Testis (tissue), 3 donors: ENCODE results near the gene SLC30A9. TPM values are rescaled to one million over a fixed set of nuclear protein-coding genes. Genes with fewer than 3 reads are reported as not detected.

Experiments used
- DNase-seq: peaks from one replicate; pipeline ENCODE4 v3.0.0-alpha.2; 2019
- H3K27ac ChIP-seq, 2 donors: fragments of 200-600 bp; sonication (generic); one replicate each; pipeline ENCODE4 v1.5.1; 2019
- H3K27me3 ChIP-seq: fragments of 200-600 bp; sonication (generic); one replicate; pipeline ENCODE4 v1.5.1; 2019
- H3K36me3 ChIP-seq: fragments of 200-600 bp; sonication (generic); one replicate; pipeline ENCODE4 v1.5.1; 2017; ENCODE audit warnings: low read depth; ENCODE audit errors: missing control alignments
- H3K4me1 ChIP-seq: fragments of 200-600 bp; sonication (generic); one replicate; pipeline ENCODE4 v1.5.1; 2019
- H3K4me3 ChIP-seq, 2 donors: fragments of 200-600 bp; sonication (generic); one replicate each; pipeline ENCODE4 v1.5.1; 2017 to 2019
- H3K9me3 ChIP-seq: fragments of 200-600 bp; sonication (generic); one replicate; pipeline ENCODE4 v1.5.1; 2017
- CTCF ChIP-seq, 3 experiments: fragments of 450-650 bp in 2 of 3; fragments of 200-600 bp in 1 of 3; sonication (generic) in 1 of 3; IDR thresholded peaks; one replicate each; pipeline ENCODE4 v1.5.1; 2016 to 2019; ENCODE audit warnings: antibody characterized with exemption in 3 of 3, mild to moderate bottlenecking in 2 of 3, moderate library complexity in 1 of 3
- POLR2A ChIP-seq: fragments of 450-650 bp; IDR thresholded peaks from one replicate; pipeline ENCODE4 v1.6.1; 2017; ENCODE audit warnings: antibody characterized with exemption, mild to moderate bottlenecking, moderate library complexity
- WGBS, 2 donors: methylation state at CpG; one replicate each; pipeline ENCODE4 v1.1.5; 2018; 5-methylcytosine and 5-hydroxymethylcytosine counted together
- intact Hi-C: fragments of 100-400 bp; cut with DNase I; formaldehyde crosslinking; loops from one replicate; pipeline ENCODE4 v1.15.1; 2023; ENCODE audit warnings: low total_unique reads
- polyA plus RNA-seq: library from polyadenylated mRNA; stranded (reverse); fragments of 350-450 nt; fragmentation: Illumina TruSeq; extraction: RNeasy Lipid Tissue Mini Kit (QIAGEN cat#74804); gene quantifications from one replicate; pipeline ENCODE4 v1.2.3, GENCODE V29; 2014; ENCODE audit warnings: low read depth, low replicate concordance; ENCODE audit not compliant: insufficient read depth
- total RNA-seq, 2 donors: library from RNA; depleted of rRNA; stranded (reverse); fragments of >200 nt; gene quantifications; one replicate each; pipeline ENCODE4 v1.2.3, GENCODE V29; 2016

SLC30A9 gene
- total and polyA plus RNA-seq, 3 donors from 2014 or later = 29.7 to 54.3 (median 52.0) TPM

- 91 to 92% methylated on average over 2 of the region's 2 CpGs for WGBS, 2 donors
- Histone ChIP-seq H3K4me3 (no peak overlapping the region), H3K4me1 (no peaks in the 10 kb centered on the region), H3K36me3 (no peaks in the 10 kb centered on the region), H3K27me3 (no peaks in the 10 kb centered on the region), H3K9me3 (no peaks in the 10 kb centered on the region), H3K27ac (no peak overlapping the region)
- intact Hi-C loops = no loop called here
- TF ChIP-seq POLR2A = no peak
- no peak for TF ChIP-seq CTCF (IDR thresholded peaks at IDR 0.05)
- no peak for DNase-seq
Observed at GRCh38 chr4:42123071-42123644, 132.8 kb downstream of the SLC30A9 start.

- Histone ChIP-seq H3K9me3 (no peaks in the 10 kb centered on the region), H3K4me3 (no peak overlapping the region), H3K4me1 (no peaks in the 10 kb centered on the region), H3K36me3 (no peaks in the 10 kb centered on the region), H3K27me3 (no peaks in the 10 kb centered on the region), H3K27ac (no peak overlapping the region)
- no peak for DNase-seq
- intact Hi-C loops = no loop called here
- WGBS, 2 donors = 80 to 85% methylated on average over 7 of the region's 7 CpGs
- TF ChIP-seq POLR2A (no peak), CTCF (IDR thresholded peaks at IDR 0.05) (no peak)
Observed at GRCh38 chr4:42132099-42132498, 141.8 kb downstream of the SLC30A9 start.

GRCh38 chr4:42133006-42133405 is 142.7 kb downstream of the SLC30A9 start:
- 79 to 81% methylated on average over 1 of the region's 1 CpG for WGBS, 2 donors
- no peak for DNase-seq
- intact Hi-C loops = no loop called here

GRCh38 chr4:42136371-42136770 is 146.0 kb downstream of the SLC30A9 start:
- H3K4me1 ChIP-seq = no peaks in the 10 kb centered on the region
- no peaks in the 10 kb centered on the region for H3K9me3 ChIP-seq
- H3K27me3 ChIP-seq = no peaks in the 10 kb centered on the region
- TF ChIP-seq CTCF (IDR thresholded peaks at IDR 0.05) (no peak), POLR2A (no peak)
- intact Hi-C loops = no loop called here
- no peaks in the 10 kb centered on the region for H3K36me3 ChIP-seq
- no peak for DNase-seq
- H3K27ac ChIP-seq = no peak overlapping the region
- H3K4me3 ChIP-seq = no peak overlapping the region
- WGBS, 2 donors = 85 to 89% methylated on average over 3 of the region's 3 CpGs

More at GRCh38 chr4:42133006-42133405, 142.7 kb downstream of the SLC30A9 start:
- TF ChIP-seq POLR2A = no peak
- TF ChIP-seq CTCF (IDR thresholded peaks at IDR 0.05) = no peak
- no peak overlapping the region for H3K27ac ChIP-seq
- H3K9me3 ChIP-seq = no peaks in the 10 kb centered on the region
- H3K4me3 ChIP-seq = no peak overlapping the region
- H3K36me3 ChIP-seq = no peaks in the 10 kb centered on the region
- H3K4me1 ChIP-seq = no peaks in the 10 kb centered on the region
- H3K27me3 ChIP-seq = no peaks in the 10 kb centered on the region

Other genes starting within 250 kb of the SLC30A9 start
- gene PHOX2B, start 241.8 kb upstream of the SLC30A9 start, total RNA-seq = under 1 TPM in 1 of 2 donors, not detected in 1; 0.16 TPM
- gene PHOX2B, start 241.8 kb upstream of the SLC30A9 start, polyA plus RNA-seq = 0.20 TPM
- gene TMEM33, start 55.1 kb upstream of the SLC30A9 start, total RNA-seq = 10 to 100 TPM; 42.1 to 47.0 TPM
- gene TMEM33, start 55.1 kb upstream of the SLC30A9 start, polyA plus RNA-seq = 26.6 TPM
- gene DCAF4L1, start 8.8 kb upstream of the SLC30A9 start, total RNA-seq = 10 to 100 TPM; 57.9 to 65.3 TPM
- 33.6 TPM for gene DCAF4L1, start 8.8 kb upstream of the SLC30A9 start, polyA plus RNA-seq
- gene BEND4, start 162.1 kb downstream of the SLC30A9 start, total RNA-seq = 10 to 100 TPM; 35.7 to 43.7 TPM
- 16.0 TPM for gene BEND4, start 162.1 kb downstream of the SLC30A9 start, polyA plus RNA-seq